Measurements from ENCODE around the gene CAVIN1. TPM values are rescaled to one million over a fixed set of nuclear protein-coding genes. Genes with fewer than 3 reads are reported as not detected.
"Not testable (repeated sequence)": the region's sequence is repeated elsewhere in the genome, so short reads cannot be mapped to it uniquely, and the experiment has no call there.

The CAVIN1 gene
- polyA plus RNA-seq, 3 donors = 0.01 TPM; not detected in 2

GRCh38 chr17:42456223-42457106, 33.4 kb upstream of the CAVIN1 start:
- WGBS (ENCODE audit: insufficient coverage) = no CpG with 5 or more reads among the region's 5 CpGs
- Histone ChIP-seq H3K9ac (ENCODE audit: insufficient read depth, low read length, poor library complexity, severe bottlenecking) (peak overlapping the region; percentile 43), H3K79me2 (ENCODE audit: insufficient read depth, low read length) (peaks cover 31% of the 10 kb centered on the region), H3K4me1 (ENCODE audit: control insufficient read depth in 1 of 2, insufficient read depth in 2 of 2, low read length in 2 of 2) (peaks cover 83 to 87% of the 10 kb centered on the region in 2 donors), H3K4me3 (replicated peaks in 1 of 3; ENCODE audit: low read depth in 2 of 3, low read length in 3 of 3) (peak overlapping the region; percentile 18 to 96 (median 27)), H3K4me2 (replicated peaks; ENCODE audit: extremely low read depth, low read length, poor library complexity, severe bottlenecking) (peak overlapping the region; percentile 85), H4K20me1 (ENCODE audit: insufficient read depth, low read length) (peaks cover 20% of the 10 kb centered on the region), H3K27me3 (ENCODE audit: control insufficient read depth in 2 of 2, insufficient read depth in 2 of 2, low read length in 2 of 2) (no peaks in the 10 kb centered on the region), H3K27ac (ENCODE audit: low read depth in 1 of 2, low read length in 2 of 2) (peak overlapping the region; percentile 67 to 82), H3K36me3 (replicated peaks in 1 of 2; ENCODE audit: control insufficient read depth in 1 of 2, insufficient read depth in 2 of 2, low read length in 2 of 2) (peaks cover 5 to 7% of the 10 kb centered on the region in 2 donors), H3K9me3 (replicated peaks in 1 of 2; ENCODE audit: control insufficient read depth in 1 of 2, insufficient read depth in 1 of 2, low read length in 2 of 2) (no peaks in the 10 kb centered on the region), H2AFZ (ENCODE audit: insufficient read depth, low read depth, low read length, poor library complexity, severe bottlenecking) (peak overlapping the region; percentile 19)
- Mint-ChIP-seq H3K27me3 (ENCODE audit: low read depth in 3 of 3) (peaks cover 0 to 10% (median 2%) of the 10 kb centered on the region in 3 donors), H3K36me3 (peaks cover 10 to 17% of the 10 kb centered on the region in 2 donors), H3K27ac (peak overlapping the region; percentile 91 to 99 (median 97)), H3K4me1 (peaks cover 77% of the 10 kb centered on the region), H3K9me3 (peaks cover 0 to 3% (median 0%) of the 10 kb centered on the region in 7 donors), H3K4me3 (peak overlapping the region; percentile 64 to 80)
- DNase-seq = peak; percentile 62 to 86 (median 75)
- TF ChIP-seq CTCF (IDR thresholded peaks at IDR 0.05) = no peak
- intact Hi-C loops (cut with micrococcal nuclease) = loop anchor here in 1 of 2 donors (5.0 kb wide), 2 partner anchors 61 to 69 kb away; partner anchors contain the start of gene STAT3

GRCh38 chr17:42454987-42455386, 31.9 kb upstream of the CAVIN1 start:
- Histone ChIP-seq H3K4me3 (replicated peaks in 1 of 3; ENCODE audit: low read depth in 2 of 3, low read length in 3 of 3) (peak overlapping the region in 1 of 3 experiments; percentile 11), H3K4me1 (ENCODE audit: control insufficient read depth in 1 of 2, insufficient read depth in 2 of 2, low read length in 2 of 2) (peaks cover 71 to 75% of the 10 kb centered on the region in 2 donors), H3K79me2 (ENCODE audit: insufficient read depth, low read length) (peaks cover 17% of the 10 kb centered on the region)
- not testable (repeated sequence) for H3K4me2 ChIP-seq (replicated peaks; ENCODE audit: extremely low read depth, low read length, poor library complexity, severe bottlenecking); DNase-seq; H3K9ac ChIP-seq (ENCODE audit: insufficient read depth, low read length, poor library complexity, severe bottlenecking); H3K9me3 ChIP-seq (replicated peaks in 1 of 2; ENCODE audit: control insufficient read depth in 1 of 2, insufficient read depth in 1 of 2, low read length in 2 of 2); H3K36me3 Mint-ChIP-seq; H3K9me3 Mint-ChIP-seq; H3K27ac ChIP-seq (ENCODE audit: low read depth in 1 of 2, low read length in 2 of 2); H3K36me3 ChIP-seq (replicated peaks in 1 of 2; ENCODE audit: control insufficient read depth in 1 of 2, insufficient read depth in 2 of 2, low read length in 2 of 2); H2AFZ ChIP-seq (ENCODE audit: insufficient read depth, low read depth, low read length, poor library complexity, severe bottlenecking); H4K20me1 ChIP-seq (ENCODE audit: insufficient read depth, low read length); H3K27me3 ChIP-seq (ENCODE audit: control insufficient read depth in 2 of 2, insufficient read depth in 2 of 2, low read length in 2 of 2); H3K4me3 Mint-ChIP-seq
- Mint-ChIP-seq H3K27ac (peak overlapping the region in 1 of 7 donors; percentile 31), H3K4me1 (peaks cover 67% of the 10 kb centered on the region), H3K27me3 (ENCODE audit: low read depth in 3 of 3) (peaks cover 0 to 12% (median 2%) of the 10 kb centered on the region in 3 donors)
- intact Hi-C loops (cut with micrococcal nuclease) = loop anchor here in 1 of 2 donors (5.0 kb wide), 2 partner anchors 62 to 68 kb away; partner anchors contain the start of gene STAT3
- WGBS (ENCODE audit: insufficient coverage) = 70% methylated on average over 2 of the region's 6 CpGs
